HG03025 (cell line): Measurements from ENCODE around the gene CACNG1.
A peak's percentile ranks its signal among the peaks of the same experiment; 100 is the strongest.
"Not testable (repeated sequence)": the region's sequence is repeated elsewhere in the genome, so short reads cannot be mapped to it uniquely, and the experiment has no call there.

Experiments
- ATAC-seq: cut with Tn5 transposase; IDR thresholded peaks from one replicate; pipeline ENCODE4 v1.9.1; 2021; ENCODE audit warnings: mild to moderate bottlenecking, moderate library complexity; ENCODE audit not compliant: unreplicated experiment, low FRiP score

Gene CACNG1

GRCh38 chr17:67074781-67075180 is 30.4 kb downstream of the CACNG1 start:
- no peak for ATAC-seq

GRCh38 chr17:67076290-67076689 is 31.9 kb downstream of the CACNG1 start:
- ATAC-seq: no peak

GRCh38 chr17:67078292-67078691 is 33.9 kb downstream of the CACNG1 start:
- ATAC-seq: no peak

- no peak for ATAC-seq
These were observed 35.1 kb downstream of the CACNG1 start for GRCh38 chr17:67079491-67079890.

DNA sequence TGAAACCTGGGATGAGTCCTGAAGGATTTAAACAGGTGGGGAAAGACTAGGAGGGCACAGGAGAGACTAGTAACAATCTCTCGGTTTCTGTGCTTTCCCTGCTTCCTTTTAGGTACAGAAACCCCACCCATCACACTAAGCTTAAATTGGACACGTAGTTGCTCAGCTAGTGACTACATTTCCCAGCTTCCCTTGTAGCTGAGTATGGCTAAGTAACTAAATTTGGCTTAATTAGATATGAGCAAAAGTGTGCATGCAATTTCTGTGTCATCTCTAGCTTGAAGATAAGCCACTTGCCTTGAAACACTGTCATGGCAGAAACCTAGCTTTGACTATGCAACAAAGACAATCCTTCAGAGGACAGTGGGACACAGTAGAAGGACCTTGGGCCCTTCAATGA is 36.5 kb downstream of the CACNG1 start:
- ATAC-seq: no peak

DNA sequence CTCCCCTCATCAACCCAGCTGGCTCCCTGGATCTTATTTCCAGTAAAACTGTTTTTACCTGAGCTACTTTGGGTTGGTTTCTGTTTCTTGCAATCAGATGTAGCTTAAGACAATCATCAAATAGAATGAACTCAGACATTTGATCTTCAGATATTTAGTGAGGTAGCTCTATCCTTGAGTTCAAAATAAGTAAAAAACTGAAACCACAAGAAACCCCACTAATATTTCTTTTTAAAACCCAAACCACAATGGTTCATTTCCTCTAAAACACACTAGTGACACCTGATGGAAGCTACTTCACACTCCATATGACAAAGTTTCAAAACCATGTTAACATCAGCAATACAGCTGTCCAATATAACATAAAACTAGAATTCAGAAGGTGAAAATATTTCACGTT is 37.8 kb downstream of the CACNG1 start:
- peak; percentile 63 for ATAC-seq

DNA sequence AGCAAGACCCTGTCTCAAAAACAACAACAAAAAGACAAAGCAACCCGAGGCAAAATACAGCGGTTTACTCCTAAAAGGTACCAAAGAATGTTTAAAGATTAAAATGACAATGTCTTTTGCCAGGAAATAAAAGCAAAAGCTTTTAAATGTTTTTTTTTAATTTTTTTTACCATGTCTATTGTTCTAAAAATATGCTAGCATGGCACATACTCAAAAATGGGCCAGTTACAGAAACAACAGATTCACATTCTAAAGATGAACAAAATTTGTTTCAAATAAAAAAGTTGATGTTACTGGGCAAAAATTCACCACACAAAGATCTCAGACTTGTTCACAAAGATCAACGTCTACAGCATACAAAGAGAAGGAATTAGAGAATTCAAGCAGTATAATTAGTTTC is 41.1 kb downstream of the CACNG1 start:
- no peak for ATAC-seq

- ATAC-seq: no peak
These were observed 44.3 kb downstream of the CACNG1 start for GRCh38 chr17:67088639-67089038.

GRCh38 chr17:67090341-67090740 is 46.0 kb downstream of the CACNG1 start:
- no peak for ATAC-seq

- no peak for ATAC-seq
These were observed 47.9 kb downstream of the CACNG1 start for GRCh38 chr17:67092291-67092690.

GRCh38 chr17:67092710-67093109 is 48.4 kb downstream of the CACNG1 start:
- not testable (repeated sequence) for ATAC-seq

GRCh38 chr17:67093348-67093747 is 49.0 kb downstream of the CACNG1 start:
- ATAC-seq: no peak

GRCh38 chr17:67095291-67095690 is 50.9 kb downstream of the CACNG1 start:
- not testable (repeated sequence) for ATAC-seq

DNA sequence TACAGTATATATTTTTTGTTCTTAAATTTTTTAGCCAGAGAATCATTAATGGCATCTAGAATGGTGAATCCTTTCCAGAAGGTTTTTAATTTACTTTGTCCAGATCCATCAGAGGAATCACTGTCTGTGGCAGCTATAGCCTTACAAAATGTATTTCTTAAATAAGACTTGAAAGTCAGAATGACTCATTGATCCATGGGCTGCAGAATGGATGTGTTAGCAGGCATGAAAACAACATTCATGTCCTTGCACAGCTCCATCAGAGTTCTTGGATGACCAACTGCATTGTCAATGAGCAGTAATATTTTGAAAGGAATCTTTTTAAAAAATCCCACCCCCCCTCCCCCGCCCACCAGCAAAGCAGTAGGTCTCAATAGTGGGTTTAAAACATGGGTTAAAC is 51.4 kb downstream of the CACNG1 start:
- ATAC-seq: no peak

GRCh38 chr17:67096609-67097008 is 52.3 kb downstream of the CACNG1 start:
- no peak for ATAC-seq

- ATAC-seq: no peak
These were observed 53.7 kb downstream of the CACNG1 start for GRCh38 chr17:67098006-67098405.

GRCh38 chr17:67104641-67105040 is 60.3 kb downstream of the CACNG1 start:
- ATAC-seq: not testable (repeated sequence)

DNA sequence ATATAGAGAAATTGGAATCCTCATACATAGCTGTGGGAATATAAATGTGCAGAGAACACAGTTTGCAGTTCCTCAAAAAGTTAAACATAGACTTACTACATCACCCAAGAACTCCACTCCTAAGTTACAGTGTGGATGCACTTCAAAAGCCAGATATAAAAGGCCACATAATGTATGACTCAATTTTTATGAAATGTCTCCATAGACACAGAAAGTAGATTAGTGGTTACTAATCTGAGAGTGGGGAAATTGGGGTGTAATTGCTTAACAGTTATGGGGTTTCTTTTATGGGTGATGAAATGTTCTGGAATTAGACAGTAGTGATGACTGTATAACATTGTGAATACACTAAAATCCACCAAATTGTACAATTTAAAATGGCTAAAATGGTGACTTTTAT is 60.9 kb downstream of the CACNG1 start:
- ATAC-seq: no peak
